Thyroid gland (tissue), 4 donors: Measurements from ENCODE around the gene PANX1. TPM values are rescaled to one million over a fixed set of nuclear protein-coding genes. Genes with fewer than 3 reads are reported as not detected.
A peak's percentile ranks its signal among the peaks of the same experiment; 100 is the strongest.

ENCODE experiments used
- DNase-seq, 2 donors: peaks; one replicate each; pipeline ENCODE4 v3.0.0-alpha.2; 2019
- H3K27ac ChIP-seq, 3 donors: fragments of 200-600 bp; sonication (generic); 1 replicate in 2 of 3; 2 replicates in 1 of 3; pipeline ENCODE4 v1.5.1; 2016 to 2019; ENCODE audit warnings: mild to moderate bottlenecking in 1 of 3, moderate library complexity in 1 of 3
- H3K27me3 ChIP-seq: fragments of 200-600 bp; sonication (generic); one replicate; pipeline ENCODE4 v1.5.1; 2019
- H3K36me3 ChIP-seq, 2 donors: fragments of 200-600 bp; sonication (generic); one replicate each; pipeline ENCODE4 v1.5.1; 2016 to 2019
- H3K4me1 ChIP-seq, 2 donors: fragments of 200-600 bp; sonication (generic); one replicate each; pipeline ENCODE4 v1.5.1; 2017 to 2019
- H3K4me3 ChIP-seq, 3 donors: fragments of 200-600 bp; sonication (generic); replicated peaks in 1 of 3; 1 replicate in 2 of 3; 2 replicates in 1 of 3; pipeline ENCODE4 v1.5.1; 2016; ENCODE audit warnings: mild to moderate bottlenecking in 1 of 3
- H3K9me3 ChIP-seq: fragments of 200-600 bp; sonication (generic); one replicate; pipeline ENCODE4 v1.5.1; 2017
- POLR2A ChIP-seq, 2 donors: fragments of 450-650 bp; IDR thresholded peaks; one replicate each; pipeline ENCODE4 v1.6.1; 2017; ENCODE audit warnings: antibody characterized with exemption in 2 of 2, mild to moderate bottlenecking in 2 of 2, moderate library complexity in 1 of 2
- WGBS, 2 donors: methylation state at CpG; one replicate each; pipeline ENCODE4 v1.1.5; 2017; 5-methylcytosine and 5-hydroxymethylcytosine counted together
- intact Hi-C: fragments of 100-400 bp; cut with DNase I; formaldehyde crosslinking; loops from one replicate; pipeline ENCODE4 v1.15.1; 2023
- total RNA-seq, 4 donors: library from RNA; depleted of rRNA; stranded (reverse); fragments of >200 nt; gene quantifications; one replicate each; pipeline ENCODE4 v1.2.3, GENCODE V29; 2016
- TF ChIP-seq, protein P1 (sequence below), 6 experiments: fragments of 200-600 bp in 3 of 6; fragments of 450-650 bp in 3 of 6; sonication (generic) in 3 of 6; IDR thresholded peaks; one replicate each; pipeline ENCODE4 v1.5.1; 2016 to 2019; ENCODE audit warnings: antibody characterized with exemption in 6 of 6, mild to moderate bottlenecking in 2 of 6, inconsistent platforms in 1 of 6, moderate library complexity in 1 of 6

Gene PANX1
- total RNA-seq, 4 donors from 2014 or later = 18.4 to 21.7 (median 19.1) TPM

DNA sequence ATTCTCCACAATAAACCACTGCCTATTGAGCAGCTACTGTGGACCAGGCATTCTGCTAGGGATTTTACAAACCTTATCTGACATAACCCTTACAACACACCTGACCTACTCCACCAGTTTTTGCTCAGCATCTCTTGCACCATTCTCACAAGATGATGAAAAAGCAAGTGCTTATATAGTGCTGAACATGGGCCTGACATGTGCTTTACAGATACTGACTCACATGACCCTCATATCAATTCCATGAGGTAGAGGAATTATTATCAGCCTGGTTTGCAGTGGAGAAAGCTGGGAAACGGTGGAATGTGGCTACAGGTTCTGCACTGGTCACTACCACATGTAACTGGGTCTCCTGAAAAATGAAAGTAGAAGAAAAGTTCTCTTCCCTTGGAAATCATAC, 37.5 kb upstream of the PANX1 start:
- WGBS, 2 donors = 74 to 94% methylated on average over 1 of the region's 1 CpG
- intact Hi-C loops = no loop called here
- Histone ChIP-seq H3K4me3 (no peak overlapping the region), H3K4me1 (peaks cover 0 to 4% of the 10 kb centered on the region in 2 donors), H3K27ac (no peak overlapping the region), H3K9me3 (no peaks in the 10 kb centered on the region), H3K27me3 (no peaks in the 10 kb centered on the region), H3K36me3 (no peaks in the 10 kb centered on the region)
- TF ChIP-seq POLR2A (IDR thresholded peaks at IDR 0.05) = no peak
- no peak for DNase-seq

DNA sequence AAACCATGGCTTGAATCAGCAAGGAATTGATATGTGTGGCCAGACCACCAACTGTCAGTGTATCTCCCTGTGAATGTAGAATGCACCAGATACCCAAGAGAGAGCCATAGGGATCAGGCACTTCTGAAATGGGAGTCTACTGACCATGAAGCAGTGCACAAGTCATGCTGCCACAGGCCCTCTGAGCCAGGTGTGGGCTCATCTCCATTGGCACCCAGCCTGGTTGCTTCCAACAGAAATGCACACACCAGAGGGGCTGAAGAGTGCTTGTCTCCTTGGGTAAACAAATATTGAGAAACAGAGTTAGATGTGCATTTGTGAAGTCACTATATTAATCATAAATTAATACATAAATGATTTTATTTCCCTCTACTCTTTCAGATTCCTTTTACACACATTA, 28.4 kb upstream of the PANX1 start:
- Histone ChIP-seq H3K4me1 (peaks cover 0 to 11% of the 10 kb centered on the region in 2 donors), H3K4me3 (no peak overlapping the region), H3K9me3 (no peaks in the 10 kb centered on the region), H3K27ac (no peak overlapping the region), H3K36me3 (no peaks in the 10 kb centered on the region), H3K27me3 (no peaks in the 10 kb centered on the region)
- intact Hi-C loops = no loop called here
- TF ChIP-seq, protein P1, sequence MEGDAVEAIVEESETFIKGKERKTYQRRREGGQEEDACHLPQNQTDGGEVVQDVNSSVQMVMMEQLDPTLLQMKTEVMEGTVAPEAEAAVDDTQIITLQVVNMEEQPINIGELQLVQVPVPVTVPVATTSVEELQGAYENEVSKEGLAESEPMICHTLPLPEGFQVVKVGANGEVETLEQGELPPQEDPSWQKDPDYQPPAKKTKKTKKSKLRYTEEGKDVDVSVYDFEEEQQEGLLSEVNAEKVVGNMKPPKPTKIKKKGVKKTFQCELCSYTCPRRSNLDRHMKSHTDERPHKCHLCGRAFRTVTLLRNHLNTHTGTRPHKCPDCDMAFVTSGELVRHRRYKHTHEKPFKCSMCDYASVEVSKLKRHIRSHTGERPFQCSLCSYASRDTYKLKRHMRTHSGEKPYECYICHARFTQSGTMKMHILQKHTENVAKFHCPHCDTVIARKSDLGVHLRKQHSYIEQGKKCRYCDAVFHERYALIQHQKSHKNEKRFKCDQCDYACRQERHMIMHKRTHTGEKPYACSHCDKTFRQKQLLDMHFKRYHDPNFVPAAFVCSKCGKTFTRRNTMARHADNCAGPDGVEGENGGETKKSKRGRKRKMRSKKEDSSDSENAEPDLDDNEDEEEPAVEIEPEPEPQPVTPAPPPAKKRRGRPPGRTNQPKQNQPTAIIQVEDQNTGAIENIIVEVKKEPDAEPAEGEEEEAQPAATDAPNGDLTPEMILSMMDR (IDR thresholded peaks at IDR 0.05) = no peak
- no peak for TF ChIP-seq POLR2A (IDR thresholded peaks at IDR 0.05)
- DNase-seq = peak; percentile 9 to 19

DNA sequence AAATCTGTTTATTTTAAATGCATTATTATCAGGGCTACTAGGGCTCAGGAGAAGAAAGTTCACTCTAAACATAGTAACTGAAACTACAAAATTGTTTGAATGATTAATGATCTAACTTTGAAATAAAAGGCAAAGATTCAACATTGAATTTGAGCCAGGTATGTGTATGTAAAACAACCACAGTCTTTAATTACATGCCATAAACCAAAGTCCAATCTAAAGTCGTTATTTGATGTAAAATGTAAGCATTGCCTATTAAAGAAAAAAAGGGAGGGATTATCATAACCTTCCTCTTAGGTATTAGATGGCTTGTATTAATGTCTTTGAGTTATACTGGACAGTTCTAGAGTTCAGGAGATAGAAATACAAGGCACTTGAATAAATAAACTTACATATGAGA, 25.2 kb upstream of the PANX1 start:
- no peak for DNase-seq
- intact Hi-C loops = no loop called here
- Histone ChIP-seq H3K27ac (no peak overlapping the region), H3K4me3 (no peak overlapping the region), H3K27me3 (no peaks in the 10 kb centered on the region), H3K36me3 (no peaks in the 10 kb centered on the region), H3K9me3 (no peaks in the 10 kb centered on the region), H3K4me1 (peaks cover 0 to 11% of the 10 kb centered on the region in 2 donors)
- TF ChIP-seq POLR2A (IDR thresholded peaks at IDR 0.05) = no peak
- TF ChIP-seq, protein P1 (IDR thresholded peaks at IDR 0.05) = no peak
- WGBS, 2 donors = 65 to 73% methylated on average over 1 of the region's 1 CpG

DNA sequence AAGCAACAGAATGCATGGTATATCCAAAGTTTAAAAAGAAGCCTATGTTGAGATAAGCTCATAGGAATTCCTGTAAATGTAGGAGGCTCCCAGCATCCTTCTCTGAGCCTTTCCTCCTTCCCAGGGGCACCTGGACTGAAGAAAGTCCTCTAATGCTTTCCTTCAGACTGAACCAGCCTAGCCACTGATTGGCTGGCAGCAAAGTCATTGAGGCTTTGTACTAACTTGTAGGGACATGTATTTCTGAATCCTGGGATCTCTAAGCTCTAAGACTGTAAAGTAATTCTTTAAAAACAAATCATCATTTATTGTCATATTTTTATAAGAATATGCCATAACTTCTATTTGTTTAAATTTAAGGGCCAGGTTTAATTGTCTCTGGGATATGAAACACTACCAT, 23.9 kb upstream of the PANX1 start:
- TF ChIP-seq, protein P1 (IDR thresholded peaks at IDR 0.05) = no peak
- TF ChIP-seq POLR2A (IDR thresholded peaks at IDR 0.05) = no peak
- DNase-seq = no peak
- peak overlapping the region in 2 of 3 donors; percentile 39 to 68 for H3K27ac ChIP-seq
- H3K27me3 ChIP-seq = no peaks in the 10 kb centered on the region
- intact Hi-C loops = no loop called here
- no peak overlapping the region for H3K4me3 ChIP-seq
- peaks cover 0 to 11% of the 10 kb centered on the region in 2 donors for H3K4me1 ChIP-seq
- H3K36me3 ChIP-seq = no peaks in the 10 kb centered on the region
- no peaks in the 10 kb centered on the region for H3K9me3 ChIP-seq

DNA sequence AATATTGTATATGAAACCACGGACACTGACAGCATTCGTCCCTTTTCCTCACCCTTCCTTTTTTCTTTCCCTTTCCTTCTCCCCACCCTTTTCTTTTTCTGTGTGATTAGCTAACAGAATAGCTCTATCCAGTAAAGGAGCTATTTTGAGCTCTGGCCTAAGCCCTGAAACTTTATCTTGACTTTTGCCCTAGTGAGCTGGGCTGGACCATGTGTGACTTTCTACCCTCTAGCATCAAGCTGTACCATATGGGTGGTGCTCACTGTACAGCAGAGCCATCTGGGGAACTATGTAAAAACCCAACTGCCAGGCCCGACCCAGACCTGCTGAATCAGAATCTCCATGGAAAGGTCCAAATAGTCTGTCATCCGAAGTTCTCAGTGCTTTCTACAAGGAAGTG, 21.9 kb upstream of the PANX1 start:
- 91 to 95% methylated on average over 4 of the region's 4 CpGs for WGBS, 2 donors
- Histone ChIP-seq H3K27ac (no peak overlapping the region), H3K4me3 (no peak overlapping the region), H3K9me3 (no peaks in the 10 kb centered on the region), H3K27me3 (no peaks in the 10 kb centered on the region), H3K4me1 (peaks cover 0 to 17% of the 10 kb centered on the region in 2 donors), H3K36me3 (no peaks in the 10 kb centered on the region)
- intact Hi-C loops = no loop called here
- DNase-seq = no peak
- TF ChIP-seq POLR2A (IDR thresholded peaks at IDR 0.05) = no peak
- TF ChIP-seq, protein P1 (IDR thresholded peaks at IDR 0.05) = no peak

DNA sequence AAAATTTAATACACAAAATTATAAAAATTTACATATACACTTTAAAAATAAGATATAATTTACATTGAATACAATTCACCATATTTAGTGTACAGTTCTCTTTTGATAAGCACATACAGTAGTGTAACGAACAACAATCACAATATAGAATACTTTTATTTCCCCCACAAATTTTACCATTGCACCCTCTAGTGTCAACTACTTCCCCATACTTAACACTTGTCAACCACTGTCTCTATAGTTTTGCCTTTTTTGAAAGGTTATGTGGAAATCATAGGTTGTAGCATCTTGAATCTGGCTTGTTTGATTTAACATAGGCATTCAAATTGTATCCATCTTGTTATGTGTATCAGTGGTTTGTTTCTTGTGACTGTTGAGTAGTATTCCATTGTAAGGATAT, 21.3 kb upstream of the PANX1 start:
- intact Hi-C loops = no loop called here
- DNase-seq = no peak
- 91 to 93% methylated on average over 1 of the region's 1 CpG for WGBS, 2 donors

More for the DNA sequence above, 21.3 kb upstream of the PANX1 start:
- no peak overlapping the region for H3K27ac ChIP-seq
- peaks cover under 1 to 21% of the 10 kb centered on the region in 2 donors for H3K4me1 ChIP-seq
- H3K36me3 ChIP-seq = no peaks in the 10 kb centered on the region
- H3K9me3 ChIP-seq = no peaks in the 10 kb centered on the region
- H3K4me3 ChIP-seq = no peak overlapping the region
- H3K27me3 ChIP-seq = no peaks in the 10 kb centered on the region
- no peak for TF ChIP-seq POLR2A (IDR thresholded peaks at IDR 0.05)
- TF ChIP-seq, protein P1 (IDR thresholded peaks at IDR 0.05) = no peak
